NCI-H2081 treated with DMSO at 0.1 percent for 48 hours (cell line): ENCODE measurements around the gene CHCHD6.
"Not testable (repeated sequence)": the region's sequence is repeated elsewhere in the genome, so short reads cannot be mapped to it uniquely, and the experiment has no call there.

ENCODE experiments used
- DNase-seq: peaks from one replicate; lab custom pipeline; 2025; lab: John Stamatoyannopoulos, UW

The CHCHD6 gene

DNA sequence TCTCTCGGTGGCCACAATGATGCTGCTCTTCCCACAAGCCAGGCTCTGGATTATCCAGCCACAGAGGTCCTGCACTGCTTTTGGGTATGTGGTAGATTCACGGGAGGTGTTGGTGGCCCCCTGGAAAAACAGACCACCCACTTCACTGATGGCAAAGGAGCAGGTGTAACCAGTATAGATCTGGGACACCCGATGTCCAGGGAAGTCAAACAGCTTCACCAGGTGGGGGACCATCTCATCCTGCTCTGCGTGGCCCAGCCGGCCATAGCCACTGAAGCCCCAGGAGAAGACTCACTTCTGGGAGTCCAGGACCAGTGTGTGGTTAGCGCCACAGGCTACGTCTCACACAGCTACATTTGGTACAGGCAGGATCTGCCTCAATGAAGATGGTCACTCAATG is 62.6 kb downstream of the CHCHD6 start:
- no peak for DNase-seq

DNA sequence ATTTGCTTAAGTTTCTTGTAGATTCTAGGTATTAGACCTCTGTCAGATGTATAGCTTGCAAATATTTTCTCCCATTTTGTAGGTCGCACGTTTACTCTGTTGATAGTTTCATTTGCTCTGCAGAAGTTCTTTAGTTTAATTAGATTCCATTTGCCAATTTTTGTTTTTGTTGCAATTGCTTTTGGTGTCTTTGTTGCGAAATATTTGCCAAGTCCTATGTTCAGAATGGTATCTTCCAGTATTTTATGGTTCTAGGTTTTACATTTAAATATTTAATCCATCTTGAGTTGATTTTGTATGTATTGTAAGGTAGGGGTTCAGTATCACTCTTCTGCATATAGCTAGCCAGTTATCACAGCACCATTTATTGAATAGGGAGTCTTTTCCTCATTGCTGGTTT is 64.9 kb downstream of the CHCHD6 start:
- DNase-seq: no peak

DNA sequence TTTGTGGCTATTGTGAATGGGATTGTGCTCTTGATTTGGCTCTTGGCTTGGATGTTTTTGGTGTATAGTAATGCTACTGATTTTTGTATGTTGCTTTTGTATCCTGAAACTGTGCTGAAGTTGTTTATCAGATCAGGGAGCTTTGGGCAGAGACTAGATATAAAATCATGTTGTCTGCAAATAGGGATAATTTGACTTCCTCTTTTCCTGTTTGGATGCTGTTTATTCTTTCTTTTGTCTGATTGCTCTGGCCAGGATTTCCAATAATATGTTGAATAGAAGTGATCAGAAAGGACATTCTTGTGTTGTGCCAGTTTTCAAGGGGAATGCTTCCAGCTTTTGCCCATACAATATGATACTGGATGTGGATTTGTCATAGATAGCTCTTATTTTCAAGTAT is 66.1 kb downstream of the CHCHD6 start:
- no peak for DNase-seq

DNA sequence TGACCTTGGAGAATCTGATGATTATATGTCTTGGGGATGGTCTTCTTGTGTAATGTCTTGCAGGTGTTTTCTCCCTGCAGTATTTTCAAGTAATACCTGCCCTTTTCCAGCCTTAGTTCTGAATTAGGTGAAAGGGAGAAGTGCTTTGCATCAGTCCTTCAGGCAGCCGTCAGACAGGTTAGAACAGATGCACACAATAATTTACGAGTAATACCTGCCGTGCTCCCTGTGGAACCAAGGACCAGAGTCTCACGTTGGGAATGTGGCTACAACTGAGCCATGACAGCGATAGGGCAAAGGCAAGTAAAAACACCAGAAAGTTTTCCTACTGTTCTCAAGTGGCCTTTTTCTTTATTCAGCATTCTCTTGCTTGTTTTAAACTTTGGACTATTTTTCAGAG is 69.1 kb downstream of the CHCHD6 start:
- DNase-seq: no peak

DNA sequence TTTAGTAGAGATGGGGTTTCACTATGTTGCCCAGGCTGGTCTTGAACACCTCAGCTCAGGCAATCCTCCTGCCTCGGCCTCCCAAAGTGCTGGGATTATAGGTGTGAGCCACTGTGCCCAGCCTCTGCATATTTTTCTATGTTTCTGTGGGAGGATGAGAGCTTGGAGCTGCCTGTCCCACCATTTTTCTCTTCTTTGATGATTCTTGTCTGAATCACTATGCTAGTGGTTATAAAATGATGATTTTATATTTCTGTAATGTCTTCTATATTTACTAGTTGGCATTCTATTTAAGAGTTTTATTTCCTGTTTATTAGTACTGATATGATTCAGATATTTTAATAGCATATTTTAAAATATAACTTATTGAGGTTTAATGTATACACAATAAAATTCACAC is 69.7 kb downstream of the CHCHD6 start:
- DNase-seq: no peak

DNA sequence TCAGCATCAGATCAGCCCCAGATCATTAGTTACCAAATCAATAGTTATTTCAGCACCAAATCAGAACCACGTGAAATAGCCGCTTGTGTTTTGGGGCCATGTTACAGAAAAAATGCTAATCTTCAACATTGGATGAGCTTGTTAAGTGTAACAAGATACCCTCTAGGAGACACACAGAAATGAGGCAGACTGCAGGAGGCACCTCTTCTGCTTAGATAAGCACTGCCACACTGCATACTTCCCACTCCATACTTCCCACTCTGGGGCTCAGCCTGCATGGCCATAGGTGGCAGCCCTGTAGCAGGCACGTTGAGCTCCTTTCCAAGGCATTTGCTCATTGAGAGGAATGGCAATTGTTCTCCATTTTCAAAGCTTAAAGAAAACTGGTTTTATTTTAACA is 73.3 kb downstream of the CHCHD6 start:
- DNase-seq: no peak

DNA sequence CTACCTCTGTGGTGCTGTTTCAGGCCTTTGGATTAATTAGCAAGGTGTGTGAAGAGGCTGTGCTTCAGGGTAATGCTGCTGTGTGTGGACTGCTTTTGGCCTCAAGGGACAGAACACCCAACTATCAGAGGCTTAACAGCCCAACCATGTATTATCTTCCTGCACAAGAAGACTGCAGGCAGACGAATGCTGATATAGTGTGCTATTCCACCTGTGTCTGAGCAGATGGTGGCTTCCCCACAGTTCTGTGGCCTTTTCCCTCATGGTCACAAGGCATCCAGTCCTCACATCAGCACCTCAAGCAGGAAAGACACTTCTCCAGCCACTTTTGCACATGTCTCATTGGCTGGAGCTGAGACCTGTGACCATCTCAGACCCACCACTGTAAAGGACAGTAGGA is 76.6 kb downstream of the CHCHD6 start:
- no peak for DNase-seq

DNA sequence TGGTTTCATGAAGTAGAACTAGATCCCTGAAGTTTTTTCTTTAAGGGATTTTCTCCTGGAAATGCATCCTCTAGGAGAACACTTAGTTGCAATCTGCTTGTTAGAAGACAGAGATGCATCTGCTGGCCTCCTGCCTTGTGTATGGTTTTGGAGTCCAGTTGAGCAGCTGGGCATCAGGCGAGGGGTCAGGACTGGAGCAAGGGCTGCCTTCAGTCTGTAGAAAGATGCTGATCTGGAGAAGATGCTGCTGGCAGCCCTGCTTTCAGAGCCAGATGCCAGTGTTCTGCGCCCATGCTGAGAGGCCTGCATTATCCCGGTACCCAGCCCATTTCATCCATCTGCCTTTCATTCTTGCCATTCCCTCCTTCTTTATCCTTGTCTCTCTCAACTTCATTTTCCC is 77.4 kb downstream of the CHCHD6 start:
- DNase-seq: no peak

DNA sequence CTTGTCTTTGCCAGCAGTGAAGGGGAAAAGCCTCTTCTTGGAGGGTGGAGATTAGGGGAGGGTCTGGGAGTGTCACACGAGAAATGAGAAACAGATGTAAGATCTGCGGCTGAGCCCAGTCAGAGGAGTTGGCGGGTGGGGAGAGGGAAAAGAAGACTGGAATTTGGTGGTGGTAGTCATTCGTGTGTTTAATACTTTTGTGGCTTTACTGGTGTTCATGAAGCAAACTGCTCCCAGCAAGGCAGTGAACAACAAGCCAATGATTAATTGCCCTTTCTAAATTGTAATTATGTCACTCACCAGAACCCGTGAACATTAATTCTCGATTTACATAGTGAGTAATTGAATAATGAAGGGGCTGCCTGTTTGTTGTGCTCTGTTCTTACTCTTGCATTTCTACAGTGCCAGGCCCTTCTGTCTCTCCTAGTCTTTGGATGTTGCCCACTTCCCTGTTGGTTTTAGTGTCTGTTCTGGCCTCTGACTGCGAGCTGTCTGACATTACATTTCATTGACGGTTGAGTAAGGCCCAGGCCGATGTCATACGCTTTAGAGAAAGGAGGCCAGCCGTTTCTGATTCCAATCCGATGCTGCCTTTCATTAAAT is 78.0 kb downstream of the CHCHD6 start:
- DNase-seq: no peak

DNA sequence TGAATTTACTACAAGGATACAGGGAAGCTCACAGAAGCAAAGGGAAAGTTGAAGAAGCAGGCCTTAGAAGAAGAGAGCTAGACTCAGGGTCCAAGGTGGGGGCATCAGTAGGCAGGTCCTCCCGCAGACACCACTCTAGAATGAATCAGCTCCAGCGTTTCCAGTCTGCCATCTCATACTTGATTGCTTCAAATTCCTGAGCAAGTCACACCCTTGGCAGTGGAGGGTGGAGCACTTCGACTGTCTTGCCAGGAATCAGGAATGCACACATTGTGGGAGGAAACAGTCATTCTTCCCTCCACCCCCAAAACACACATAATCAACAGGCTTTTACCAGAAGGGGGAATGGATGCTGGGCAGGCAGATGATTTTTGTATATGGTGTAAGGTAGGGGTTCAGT is 78.5 kb downstream of the CHCHD6 start:
- DNase-seq: no peak

DNA sequence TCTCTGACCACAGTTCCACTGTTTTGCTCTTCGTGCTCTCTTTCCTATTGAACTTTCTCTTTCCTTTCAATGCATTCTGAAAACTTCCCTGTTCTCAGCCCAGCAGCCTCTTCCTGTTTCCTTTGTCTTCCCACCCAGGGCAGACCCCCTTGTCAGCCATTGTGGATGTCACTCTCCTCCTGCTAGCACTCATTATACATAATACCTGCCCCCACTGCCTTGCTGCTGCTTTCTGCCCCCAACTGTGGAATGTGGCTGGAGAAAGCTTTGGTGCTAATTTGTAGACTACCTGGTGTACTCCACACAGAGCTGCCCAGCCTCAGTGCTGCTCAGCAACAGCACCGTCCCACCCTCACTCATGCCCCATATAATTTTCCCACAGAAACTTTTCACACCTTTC is 80.2 kb downstream of the CHCHD6 start:
- DNase-seq: no peak

DNA sequence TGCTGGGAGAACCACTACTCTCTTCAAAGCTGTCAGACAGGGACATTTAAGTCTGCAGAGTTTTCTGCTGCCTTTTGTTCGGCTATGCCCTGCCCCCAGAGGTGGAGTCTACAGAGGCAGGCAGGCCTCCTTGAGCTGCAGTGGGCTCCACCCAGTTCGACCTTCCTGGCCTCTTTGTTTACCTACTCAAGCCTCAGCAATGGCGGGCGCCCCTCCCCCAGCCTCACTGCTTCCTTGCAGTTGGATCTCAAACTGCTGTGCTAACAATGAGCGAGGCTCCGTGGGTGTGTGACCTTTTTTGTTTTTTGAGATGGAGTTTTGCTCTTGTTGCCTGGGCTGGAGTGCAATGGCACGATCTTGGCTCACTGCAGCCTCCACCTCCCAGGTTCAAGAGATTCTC is 87.3 kb downstream of the CHCHD6 start:
- not testable (repeated sequence) for DNase-seq

DNA sequence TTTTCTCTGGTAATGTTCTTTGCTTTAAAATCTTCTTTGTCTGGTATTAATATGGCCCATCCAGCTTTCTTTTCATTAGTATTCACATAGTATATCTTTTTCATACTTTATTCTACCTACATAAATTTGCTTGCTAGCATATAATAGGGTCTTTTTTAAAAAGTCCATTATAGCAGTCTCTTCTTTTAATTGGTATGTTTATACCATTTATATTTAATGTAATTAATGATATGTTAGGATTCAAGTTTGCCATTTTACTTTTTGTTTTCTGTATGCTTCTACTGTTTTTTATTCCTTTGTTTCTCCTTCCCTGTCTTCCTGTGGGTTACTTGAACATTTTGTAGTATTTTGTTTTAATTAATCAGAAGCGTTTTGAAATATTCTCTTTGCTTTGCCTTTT is 89.0 kb downstream of the CHCHD6 start:
- no peak for DNase-seq

DNA sequence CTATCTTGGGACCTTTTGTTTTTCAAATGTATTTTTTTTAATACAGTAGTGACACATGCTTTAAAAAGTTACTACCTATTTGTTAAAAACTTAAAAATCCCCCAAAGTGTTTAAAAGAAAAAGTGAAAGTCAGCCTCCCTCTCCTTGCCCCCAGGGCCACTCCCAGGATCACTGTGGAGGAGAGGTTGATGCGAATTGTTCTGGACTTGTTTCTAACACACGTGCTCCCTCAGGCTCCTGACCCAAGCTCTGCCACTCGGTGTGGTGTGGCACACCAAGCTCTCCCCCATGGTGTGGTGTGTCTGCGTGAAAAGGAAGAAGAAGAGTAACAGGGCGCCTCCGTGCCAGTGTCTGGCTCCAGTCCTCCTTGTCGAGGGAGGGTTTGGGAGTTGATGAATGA is 93.5 kb downstream of the CHCHD6 start:
- no peak for DNase-seq

DNA sequence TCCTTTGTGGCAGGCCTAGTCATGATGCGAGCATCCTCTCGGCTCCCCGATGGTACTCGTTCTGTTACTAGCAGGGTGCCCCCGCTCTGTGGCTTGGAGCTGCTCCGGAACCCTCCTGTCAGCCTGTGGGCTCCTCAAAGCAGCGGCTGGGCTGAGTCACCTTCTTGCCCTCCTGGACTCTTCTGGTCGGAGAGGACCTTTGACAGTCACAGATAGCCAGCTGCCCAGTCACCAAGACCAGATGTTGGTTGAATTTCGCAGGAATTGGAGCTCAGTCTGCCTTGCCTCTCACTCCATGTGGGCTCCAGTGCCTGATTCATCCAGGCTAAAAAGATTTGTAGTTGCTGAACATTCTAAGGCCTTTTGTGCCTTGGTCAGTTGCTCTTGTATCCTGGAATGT is 94.5 kb downstream of the CHCHD6 start:
- no peak for DNase-seq

DNA sequence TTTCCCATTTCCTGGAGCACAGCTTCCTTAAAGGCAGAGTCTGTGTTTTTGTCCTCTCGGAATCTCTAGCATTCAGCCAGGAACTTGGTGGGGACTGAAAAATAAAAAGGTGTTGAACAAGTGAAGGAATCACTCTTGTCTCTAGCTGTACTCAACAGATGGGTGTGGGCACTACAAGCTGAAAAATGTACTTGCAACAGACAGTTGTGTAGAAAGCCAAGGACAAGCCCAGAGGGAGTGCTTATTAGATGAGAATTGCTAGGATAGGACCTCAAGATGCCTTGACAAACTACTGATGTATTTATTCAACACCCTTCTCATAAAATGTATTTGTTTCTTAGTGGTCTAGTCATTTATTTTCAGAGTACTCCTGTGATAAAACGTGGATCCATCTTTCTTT is 95.1 kb downstream of the CHCHD6 start:
- DNase-seq: no peak

DNA sequence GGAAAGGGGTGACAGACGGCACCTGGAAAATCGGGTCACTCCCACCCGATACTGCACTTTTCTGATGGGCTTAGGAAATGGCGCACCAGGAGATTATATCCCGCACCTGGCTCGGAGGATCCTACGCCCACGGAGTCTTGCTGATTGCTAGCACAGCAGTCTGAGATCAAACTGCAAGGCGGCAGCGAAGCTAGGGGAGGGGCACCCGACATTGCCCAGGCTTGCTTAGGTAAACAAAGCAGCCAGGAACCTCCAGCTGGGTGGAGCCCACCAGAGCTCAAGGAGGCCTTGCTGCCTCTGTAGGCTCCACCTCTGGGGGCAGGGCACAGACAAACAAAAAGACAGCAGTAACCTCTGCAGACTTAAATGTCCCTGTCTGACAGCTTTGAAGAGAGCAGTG is 97.3 kb downstream of the CHCHD6 start:
- DNase-seq: not testable (repeated sequence)

DNA sequence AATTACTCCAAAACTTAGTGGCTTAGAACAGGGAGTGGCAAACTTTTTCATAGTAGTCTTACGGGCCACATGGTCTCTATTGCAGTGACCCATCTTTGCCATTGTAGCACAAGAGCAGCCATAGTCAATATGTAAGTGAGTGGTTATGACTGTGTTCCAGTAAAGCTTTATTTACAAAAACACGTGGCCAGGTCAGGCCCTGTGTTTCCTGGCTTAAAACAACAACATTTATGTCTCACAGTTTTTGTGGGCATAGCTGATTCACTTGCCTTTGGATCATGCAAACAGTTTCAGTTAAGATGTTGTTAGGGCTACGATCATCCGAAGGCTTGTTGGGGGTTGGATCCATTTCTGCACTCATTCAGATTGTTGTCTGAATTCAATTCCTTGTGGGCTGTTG is 103.8 kb downstream of the CHCHD6 start:
- no peak for DNase-seq

DNA sequence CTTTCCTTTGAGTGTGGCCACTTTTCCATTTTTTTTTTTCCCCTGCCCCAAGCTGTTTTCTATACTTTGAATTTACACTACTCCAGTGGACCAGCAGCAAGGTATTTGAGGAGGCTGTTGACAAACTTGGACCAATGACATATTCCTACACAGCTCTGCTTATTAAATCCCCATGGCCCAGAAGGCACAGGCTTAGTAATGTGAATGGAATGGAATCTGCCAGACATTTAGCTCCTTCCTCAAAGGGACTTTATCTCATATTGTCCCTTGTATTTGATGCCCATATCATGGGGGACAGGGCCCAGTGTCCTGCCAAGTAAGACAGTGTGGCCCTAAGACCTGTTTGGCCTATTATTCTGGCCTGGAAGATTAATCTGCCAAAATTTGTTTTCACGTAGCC is 107.5 kb downstream of the CHCHD6 start:
- no peak for DNase-seq

DNA sequence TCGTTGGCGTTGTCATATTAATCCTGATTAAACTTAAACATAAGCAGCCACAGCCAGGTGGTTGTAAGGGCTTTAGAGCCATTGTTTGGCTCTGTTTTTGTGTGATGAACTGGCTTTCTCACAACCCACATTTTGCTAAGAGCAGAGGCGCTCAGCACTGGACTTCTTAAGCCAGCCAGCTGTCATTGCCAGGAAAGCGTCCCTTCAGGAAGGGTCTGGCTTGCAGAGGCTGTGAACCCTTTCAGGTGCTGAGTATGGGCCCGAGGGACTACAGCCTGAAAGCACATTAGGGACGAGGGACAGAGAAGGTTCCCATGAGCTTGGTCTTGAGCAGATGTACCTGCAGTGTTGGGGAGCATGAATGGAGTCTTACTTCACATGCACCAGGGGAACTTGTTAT is 112.3 kb downstream of the CHCHD6 start:
- DNase-seq: no peak

DNA sequence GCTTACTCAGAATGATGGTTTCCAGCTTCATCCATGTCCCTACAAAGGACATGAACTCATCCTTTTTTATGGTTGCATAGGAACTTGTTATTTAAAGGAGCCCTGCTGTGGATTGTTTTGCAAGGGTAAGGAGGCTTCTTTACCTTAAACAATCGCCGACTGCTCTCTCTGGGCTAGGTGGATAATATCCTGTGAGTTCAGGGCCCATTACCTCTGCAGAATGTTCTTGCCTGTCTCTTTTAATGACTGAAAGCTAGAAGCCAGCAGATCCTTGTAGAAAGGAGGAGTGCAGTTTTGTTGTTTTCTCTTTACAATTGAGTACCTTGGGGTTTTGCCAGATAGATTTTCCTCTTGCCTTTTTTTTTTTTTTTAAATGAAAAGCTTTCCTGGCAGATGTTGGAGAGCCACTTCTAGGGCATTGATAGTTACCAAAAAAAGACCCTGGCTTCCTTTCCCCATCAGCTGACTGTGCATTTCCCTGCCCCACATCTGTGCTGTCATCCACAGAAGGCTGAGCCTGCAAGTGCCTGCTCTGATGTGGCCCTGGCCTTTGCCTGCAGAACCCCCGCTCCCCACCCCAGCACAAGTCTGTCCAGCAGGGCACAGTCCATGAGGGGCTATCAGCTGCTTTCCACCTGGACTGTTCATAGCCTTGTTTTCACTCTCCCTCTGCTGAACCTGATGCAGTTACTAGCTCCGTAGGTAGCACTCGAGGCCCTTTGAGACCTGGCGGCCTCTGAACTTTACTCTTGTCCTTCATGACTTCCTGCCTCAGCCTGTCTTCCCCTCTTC is 113.1 kb downstream of the CHCHD6 start:
- no peak for DNase-seq

DNA sequence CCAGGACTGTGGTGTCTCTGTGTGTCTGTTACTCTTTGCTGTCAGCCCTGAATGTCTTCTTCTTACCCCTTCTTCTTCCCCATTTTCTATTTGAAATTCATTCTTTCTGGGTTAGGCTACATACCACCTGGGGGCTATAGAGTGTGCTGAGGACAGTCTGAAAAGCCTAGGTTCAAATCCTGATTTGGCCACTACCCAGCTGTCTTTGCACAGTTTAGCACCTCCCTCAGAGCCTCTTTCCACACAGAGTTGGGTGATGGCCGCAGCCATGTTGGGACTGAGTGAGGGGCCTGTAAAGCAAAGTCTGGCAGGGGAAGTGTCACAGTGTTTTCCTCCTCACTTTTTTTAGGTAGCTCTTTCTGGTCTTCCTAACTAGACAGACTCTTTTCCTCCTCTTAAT is 113.7 kb downstream of the CHCHD6 start:
- DNase-seq: no peak

DNA sequence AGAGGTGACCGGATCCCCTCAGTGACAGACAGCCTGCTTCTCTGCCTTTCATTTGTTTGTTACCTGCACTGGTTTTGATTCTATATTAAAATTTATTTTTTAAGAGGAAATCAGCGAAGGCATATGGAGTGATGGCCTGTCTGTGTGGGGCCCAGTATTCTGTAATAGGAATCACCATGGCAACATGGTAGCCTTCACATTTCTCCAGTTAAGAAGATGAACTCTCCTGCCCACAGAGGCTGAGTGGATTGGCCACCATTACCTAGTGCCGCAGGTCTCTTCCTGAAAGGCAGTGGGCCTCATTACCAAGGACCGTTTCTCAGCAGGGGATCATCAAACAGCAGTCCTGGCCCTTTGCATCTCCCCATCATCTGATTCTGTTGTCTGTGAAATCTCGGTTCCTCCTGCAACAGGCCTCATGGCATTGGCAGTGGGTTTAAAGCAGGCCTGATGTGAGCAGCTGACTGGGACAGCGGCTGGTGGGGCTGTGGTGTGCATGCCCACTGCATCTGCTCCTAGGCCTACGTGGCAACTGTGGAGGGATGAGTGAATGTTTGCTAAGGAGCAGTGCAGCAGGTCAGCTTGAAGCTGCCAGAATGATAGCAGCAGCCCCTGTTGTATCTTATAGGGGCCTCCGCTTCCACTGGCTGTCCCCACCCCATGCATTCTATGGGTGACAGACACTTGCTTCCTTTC is 114.5 kb downstream of the CHCHD6 start:
- no peak for DNase-seq

DNA sequence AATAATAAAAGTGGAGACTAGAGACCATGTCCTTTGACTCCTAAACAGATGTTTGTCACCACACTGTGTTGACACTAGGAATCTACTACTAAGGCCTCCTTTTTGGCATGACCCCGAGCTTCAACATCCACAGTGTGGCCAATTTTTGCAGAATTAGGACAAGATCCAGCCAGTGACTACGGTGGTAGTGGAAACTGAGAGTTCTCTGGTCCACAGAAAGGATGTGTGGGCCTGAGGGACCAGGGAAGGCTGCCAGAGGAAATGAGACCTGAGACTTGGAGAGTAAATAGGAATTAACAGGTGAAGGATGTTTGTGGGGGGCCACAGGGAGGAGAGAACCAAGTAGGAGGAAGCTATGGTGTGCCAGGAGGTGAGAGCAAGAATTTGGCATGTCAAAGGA is 122.7 kb downstream of the CHCHD6 start:
- no peak for DNase-seq
